ENCODE results near the gene ZBTB7C. TPM values are rescaled to one million over a fixed set of nuclear protein-coding genes. Genes with fewer than 3 reads are reported as not detected.

The ZBTB7C gene
- total RNA-seq, 1 donor from 2014 or later = 0.15 TPM

DNA sequence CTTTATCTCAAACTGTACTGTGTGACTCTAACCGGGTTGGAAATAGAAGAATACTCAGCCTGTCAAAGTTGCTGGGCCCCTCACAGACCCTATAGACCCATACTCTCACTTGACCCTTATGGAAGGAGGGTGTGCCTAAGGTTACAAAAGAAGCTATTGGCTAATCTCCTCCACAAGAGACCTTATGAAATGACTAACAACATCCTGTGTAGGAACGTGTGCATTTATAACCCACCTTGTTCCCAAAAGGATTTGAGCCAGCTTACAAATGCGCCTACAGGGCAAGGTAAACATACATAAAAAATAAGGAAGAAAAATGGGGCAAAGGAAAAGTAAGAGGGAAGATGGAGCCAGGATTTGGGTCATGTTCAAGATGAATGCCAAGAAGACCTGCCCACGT, 253.3 kb downstream of the ZBTB7C start:
- peaks cover 7% of the 10 kb centered on the region for H3K27me3 Mint-ChIP-seq (ENCODE audit: insufficient read depth, low read depth)
- no peak for DNase-seq (ENCODE audit: low spot score)
- H3F3A ChIP-seq (ENCODE audit: low read depth) = no peaks in the 10 kb centered on the region
- peaks cover under 1% of the 10 kb centered on the region for H3K4me1 ChIP-seq
- no peaks in the 10 kb centered on the region for H3K79me2 ChIP-seq (ENCODE audit: low read depth)
- H3K27ac Mint-ChIP-seq = no peak overlapping the region
- peaks cover 9% of the 10 kb centered on the region for H3K4me1 Mint-ChIP-seq
- no peak overlapping the region for H3K9ac ChIP-seq
- H3K4me3 ChIP-seq = no peak overlapping the region
- no peaks in the 10 kb centered on the region for H3K9me3 Mint-ChIP-seq
- peaks cover 38% of the 10 kb centered on the region for H3K27me3 ChIP-seq
- H2AFZ ChIP-seq (replicated peaks) = no peak overlapping the region
- H4K20me1 ChIP-seq (ENCODE audit: low read depth) = no peaks in the 10 kb centered on the region
- H3K4me2 ChIP-seq = no peak overlapping the region
- no peak overlapping the region for H3K4me3 Mint-ChIP-seq
- no peak overlapping the region for H3K27ac ChIP-seq
- no peaks in the 10 kb centered on the region for H3K9me3 ChIP-seq (ENCODE audit: low read depth)
- H3K36me3 ChIP-seq = no peaks in the 10 kb centered on the region
- TF ChIP-seq, protein P1, sequence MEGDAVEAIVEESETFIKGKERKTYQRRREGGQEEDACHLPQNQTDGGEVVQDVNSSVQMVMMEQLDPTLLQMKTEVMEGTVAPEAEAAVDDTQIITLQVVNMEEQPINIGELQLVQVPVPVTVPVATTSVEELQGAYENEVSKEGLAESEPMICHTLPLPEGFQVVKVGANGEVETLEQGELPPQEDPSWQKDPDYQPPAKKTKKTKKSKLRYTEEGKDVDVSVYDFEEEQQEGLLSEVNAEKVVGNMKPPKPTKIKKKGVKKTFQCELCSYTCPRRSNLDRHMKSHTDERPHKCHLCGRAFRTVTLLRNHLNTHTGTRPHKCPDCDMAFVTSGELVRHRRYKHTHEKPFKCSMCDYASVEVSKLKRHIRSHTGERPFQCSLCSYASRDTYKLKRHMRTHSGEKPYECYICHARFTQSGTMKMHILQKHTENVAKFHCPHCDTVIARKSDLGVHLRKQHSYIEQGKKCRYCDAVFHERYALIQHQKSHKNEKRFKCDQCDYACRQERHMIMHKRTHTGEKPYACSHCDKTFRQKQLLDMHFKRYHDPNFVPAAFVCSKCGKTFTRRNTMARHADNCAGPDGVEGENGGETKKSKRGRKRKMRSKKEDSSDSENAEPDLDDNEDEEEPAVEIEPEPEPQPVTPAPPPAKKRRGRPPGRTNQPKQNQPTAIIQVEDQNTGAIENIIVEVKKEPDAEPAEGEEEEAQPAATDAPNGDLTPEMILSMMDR (IDR thresholded peaks at IDR 0.05) = no peak
- TF ChIP-seq EZH2 (IDR thresholded peaks at IDR 0.05) (no peak), EZH2phosphoT487 (IDR thresholded peaks at IDR 0.05) (no peak)
- H3K36me3 Mint-ChIP-seq = no peaks in the 10 kb centered on the region

DNA sequence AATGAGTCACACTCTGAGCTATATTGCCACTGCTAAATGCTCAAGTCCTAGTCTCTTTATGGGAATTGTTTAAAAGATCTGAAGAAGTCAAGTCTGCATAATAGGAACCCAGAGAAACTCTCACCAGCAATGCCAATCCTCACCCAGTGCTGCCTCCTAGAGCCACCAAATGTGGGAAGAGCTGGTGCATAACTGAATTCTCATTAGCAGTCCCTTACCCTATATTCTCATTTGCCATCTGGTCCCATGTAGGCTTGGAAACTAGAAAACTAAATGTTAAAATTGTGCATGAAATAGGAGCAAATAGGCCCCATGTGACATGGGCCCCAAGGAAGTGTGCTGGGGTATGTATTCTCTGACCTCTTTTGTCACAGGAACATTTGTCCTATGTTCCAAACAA, 254.4 kb downstream of the ZBTB7C start:
- peaks cover 4% of the 10 kb centered on the region for H3K27me3 Mint-ChIP-seq (ENCODE audit: insufficient read depth, low read depth)
- H3K9ac ChIP-seq = no peak overlapping the region
- no peak overlapping the region for H3K4me3 ChIP-seq
- H3F3A ChIP-seq (ENCODE audit: low read depth) = no peaks in the 10 kb centered on the region
- no peak overlapping the region for H3K27ac ChIP-seq
- TF ChIP-seq, protein P1 (IDR thresholded peaks at IDR 0.05) = no peak
- TF ChIP-seq EZH2 (IDR thresholded peaks at IDR 0.05) (no peak), EZH2phosphoT487 (IDR thresholded peaks at IDR 0.05) (no peak)
- no peak overlapping the region for H2AFZ ChIP-seq (replicated peaks)
- H3K36me3 Mint-ChIP-seq = no peaks in the 10 kb centered on the region
- no peak overlapping the region for H3K27ac Mint-ChIP-seq
- H3K27me3 ChIP-seq = peaks cover 28% of the 10 kb centered on the region
- H3K4me1 ChIP-seq = no peaks in the 10 kb centered on the region
- H3K79me2 ChIP-seq (ENCODE audit: low read depth) = no peaks in the 10 kb centered on the region
- H4K20me1 ChIP-seq (ENCODE audit: low read depth) = no peaks in the 10 kb centered on the region
- no peaks in the 10 kb centered on the region for H3K9me3 ChIP-seq (ENCODE audit: low read depth)
- peaks cover 5% of the 10 kb centered on the region for H3K4me1 Mint-ChIP-seq
- DNase-seq (ENCODE audit: low spot score) = no peak
- no peaks in the 10 kb centered on the region for H3K9me3 Mint-ChIP-seq
- H3K4me2 ChIP-seq = no peak overlapping the region
- no peak overlapping the region for H3K4me3 Mint-ChIP-seq
- no peaks in the 10 kb centered on the region for H3K36me3 ChIP-seq

DNA sequence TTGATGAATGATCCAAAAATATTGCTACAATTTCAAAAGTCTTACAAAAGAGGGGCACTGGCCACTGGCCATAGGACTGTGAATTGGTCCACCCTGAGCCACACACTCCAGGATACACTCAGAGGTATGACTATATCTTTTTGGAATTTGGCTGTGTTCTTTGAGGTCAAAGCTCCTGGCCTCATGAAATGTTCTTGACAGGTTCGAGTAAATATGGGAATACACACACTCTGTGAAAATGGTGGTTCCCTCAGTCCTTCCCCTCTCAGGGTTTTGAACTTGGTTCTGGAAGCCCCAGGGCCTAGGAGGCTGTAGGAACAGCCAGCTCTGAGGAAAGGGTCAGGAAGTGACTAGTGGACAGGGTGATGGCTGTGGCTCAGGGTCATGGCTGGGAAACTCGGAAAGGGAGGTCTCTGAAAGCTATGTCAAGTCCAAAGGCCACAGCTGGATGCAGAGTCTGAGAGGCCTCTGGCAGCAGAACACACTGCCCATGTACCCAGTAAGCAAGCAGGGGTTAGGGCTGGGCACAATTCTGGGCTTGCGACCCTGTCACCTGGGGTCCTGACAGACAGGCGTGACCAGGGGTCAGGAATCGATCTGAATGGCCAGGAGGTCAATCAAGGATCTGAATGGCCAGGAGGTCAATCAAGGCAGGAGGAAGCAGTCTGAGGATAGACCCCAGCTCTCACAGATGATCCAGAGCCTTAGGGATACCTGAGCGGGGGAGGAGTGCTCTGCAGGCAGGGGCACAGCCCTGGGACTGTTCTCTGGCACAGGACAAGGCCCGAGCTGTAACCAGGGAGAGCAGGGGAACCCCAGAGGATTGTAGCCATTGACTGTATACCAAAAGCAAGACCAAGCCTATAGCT, 255.3 kb downstream of the ZBTB7C start:
- Mint-ChIP-seq H3K9me3 (no peaks in the 10 kb centered on the region), H3K27me3 (ENCODE audit: insufficient read depth, low read depth) (peaks cover 2% of the 10 kb centered on the region), H3K4me3 (no peak overlapping the region), H3K36me3 (no peaks in the 10 kb centered on the region), H3K4me1 (peaks cover 5% of the 10 kb centered on the region), H3K27ac (no peak overlapping the region)
- H4K20me1 ChIP-seq (ENCODE audit: low read depth) = no peaks in the 10 kb centered on the region
- no peak overlapping the region for H2AFZ ChIP-seq (replicated peaks)
- H3K4me2 ChIP-seq = no peak overlapping the region
- H3K27ac ChIP-seq = no peak overlapping the region
- H3K4me3 ChIP-seq = no peak overlapping the region
- no peaks in the 10 kb centered on the region for H3K9me3 ChIP-seq (ENCODE audit: low read depth)
- no peaks in the 10 kb centered on the region for H3K79me2 ChIP-seq (ENCODE audit: low read depth)
- no peak overlapping the region for H3K9ac ChIP-seq
- DNase-seq (ENCODE audit: low spot score) = no peak
- H3K27me3 ChIP-seq = peaks cover 21% of the 10 kb centered on the region
- no peaks in the 10 kb centered on the region for H3K36me3 ChIP-seq
- no peaks in the 10 kb centered on the region for H3F3A ChIP-seq (ENCODE audit: low read depth)
- TF ChIP-seq EZH2phosphoT487 (IDR thresholded peaks at IDR 0.05) = no peak
- no peak for TF ChIP-seq EZH2 (IDR thresholded peaks at IDR 0.05)
- TF ChIP-seq, protein P1 (IDR thresholded peaks at IDR 0.05) = no peak
- no peaks in the 10 kb centered on the region for H3K4me1 ChIP-seq
